ENCODE results near the gene KRTAP5-5.
"Not testable (repeated sequence)": the region's sequence is repeated elsewhere in the genome, so short reads cannot be mapped to it uniquely, and the experiment has no call there.

KRTAP5-5 gene

GRCh38 chr11:1645357-1645821 lies 15.8 kb downstream of the KRTAP5-5 start:
- no peak overlapping the region for H3K4me3 ChIP-seq (ENCODE audit: low read depth, low read length)
- TF ChIP-seq CTCF (IDR thresholded peaks at IDR 0.05; ENCODE audit: low read depth, low read length, missing control alignments), result no peak
- no peak for DNase-seq (ENCODE audit: low read depth)

- not testable (repeated sequence) for H3K4me3 ChIP-seq (ENCODE audit: low read depth, low read length); DNase-seq (ENCODE audit: low read depth)
Measured at GRCh38 chr11:1646540-1646939, 17.0 kb downstream of the KRTAP5-5 start.

GRCh38 chr11:1647901-1648652 lies 18.5 kb downstream of the KRTAP5-5 start:
- TF ChIP-seq CTCF (IDR thresholded peaks at IDR 0.05; ENCODE audit: low read depth, low read length, missing control alignments), result no peak
- no peak overlapping the region for H3K4me3 ChIP-seq (ENCODE audit: low read depth, low read length)
- no peak for DNase-seq (ENCODE audit: low read depth)

GRCh38 chr11:1648653-1649420 lies 19.3 kb downstream of the KRTAP5-5 start:
- TF ChIP-seq CTCF (IDR thresholded peaks at IDR 0.05; ENCODE audit: low read depth, low read length, missing control alignments), result no peak
- no peak overlapping the region for H3K4me3 ChIP-seq (ENCODE audit: low read depth, low read length)
- no peak for DNase-seq (ENCODE audit: low read depth)

- no peak overlapping the region for H3K4me3 ChIP-seq (ENCODE audit: low read depth, low read length)
- TF ChIP-seq CTCF (IDR thresholded peaks at IDR 0.05; ENCODE audit: low read depth, low read length, missing control alignments), result no peak
- no peak for DNase-seq (ENCODE audit: low read depth)
Measured at GRCh38 chr11:1650034-1650917, 20.7 kb downstream of the KRTAP5-5 start.

GRCh38 chr11:1650918-1651262 lies 21.3 kb downstream of the KRTAP5-5 start:
- TF ChIP-seq CTCF (IDR thresholded peaks at IDR 0.05; ENCODE audit: low read depth, low read length, missing control alignments), result no peak
- DNase-seq (ENCODE audit: low read depth), result no peak
- H3K4me3 ChIP-seq (ENCODE audit: low read depth, low read length), result no peak overlapping the region
